H1 (cell line): ENCODE data around the gene ATP4A. TPM values are rescaled to one million over a fixed set of nuclear protein-coding genes. Genes with fewer than 3 reads are reported as not detected.

Source experiments
- CHD7 ChIP-seq: fragments of 300-600 bp; sonication (generic); IDR thresholded peaks from 2 replicates; pipeline ENCODE4 v1.7.1; 2012; ENCODE audit warnings: low read length, moderate library complexity, mild to moderate bottlenecking, inconsistent platforms; ENCODE audit not compliant: insufficient replicate concordance
- GTF2F1 ChIP-seq: IDR thresholded peaks from 2 replicates; pipeline ENCODE4 v1.6.1; 2012; ENCODE audit warnings: low read depth, low read length, improper control_type of control experiment, borderline replicate concordance
- TBP ChIP-seq: IDR thresholded peaks from 2 replicates; pipeline ENCODE4 v1.6.1; 2011; ENCODE audit warnings: low read depth, low read length, improper control_type of control experiment
- polyA plus RNA-seq, 7 experiments: library from polyadenylated mRNA; depleted of rRNA in 3 of 7; stranded (reverse) in 5 of 7; unstranded in 2 of 7; fragments of >200 nt in 5 of 7; fragments of 200-250 nt in 2 of 7; gene quantifications; 1 replicate in 5 of 7; 2 replicates in 1 of 7; 4 replicates in 1 of 7; pipeline versions ENCODE4 v1.2.1 to v1.2.3, GENCODE V29; 2011 to 2013; ENCODE audit warnings: missing spikeins in 2 of 7, mixed read lengths in 2 of 7
- total RNA-seq: library from RNA; stranded (reverse); fragmentation: NEBNext Ultra II Directional; extraction: Animal tissue kit (Norgen Biotek cat#: 25700); gene quantifications from 2 replicates; pipeline ENCODE4 v1.2.1, GENCODE V29; 2021

The ATP4A gene
- total and polyA plus RNA-seq, 2 of the 8 experiments (the other 6 are each of a cell fraction or from before 2014, with no cell fraction given) = 0.50 to 1.2 TPM

GRCh38 chr19:35559781-35560180 lies 3.7 kb downstream of the ATP4A start (continued):
- TF ChIP-seq CHD7 (no peak), TBP (no peak), GTF2F1 (no peak)
